ENCODE data around the gene LRRN4.

The LRRN4 gene

DNA sequence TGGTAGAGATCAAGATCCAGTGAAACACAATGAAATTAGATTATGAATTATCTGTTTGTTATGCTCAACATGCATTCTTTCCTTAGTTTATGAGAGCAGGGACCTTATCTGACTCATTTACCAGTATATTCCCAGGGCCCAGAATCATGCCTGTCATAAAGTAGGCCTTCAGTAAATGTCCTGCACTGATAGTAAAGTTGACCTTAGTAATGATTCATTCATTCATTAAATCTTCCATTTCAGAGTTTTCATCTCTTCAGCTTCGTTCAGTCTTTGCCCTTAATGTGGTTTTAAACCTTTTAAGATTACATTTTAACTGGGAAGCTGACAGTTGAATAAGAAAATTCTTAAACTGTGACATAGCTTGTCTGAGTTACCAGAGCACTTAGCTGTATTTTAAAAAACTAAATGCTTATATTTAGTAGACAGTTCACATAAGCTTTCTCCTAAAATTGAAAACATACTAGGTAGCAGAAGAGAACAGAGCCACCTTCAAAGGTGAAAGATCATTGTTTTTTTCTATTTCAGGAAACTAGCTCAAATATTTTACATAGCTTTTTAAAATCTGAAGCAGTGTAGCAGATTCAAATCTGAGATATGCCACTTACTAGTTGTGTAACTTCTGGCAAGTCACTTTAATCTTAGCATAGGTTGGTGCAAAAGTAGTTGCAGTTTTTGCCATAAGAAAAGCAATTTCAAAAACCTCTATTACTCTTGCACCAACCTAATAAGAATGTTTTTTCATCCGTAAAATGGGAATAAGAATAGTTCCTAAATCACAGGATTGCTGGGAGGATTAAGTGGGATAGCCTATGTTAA lies 62.0 kb downstream of the LRRN4 start:
- Histone ChIP-seq H3K9ac (ENCODE audit: low read length) (no peak overlapping the region), H3K4me1 (ENCODE audit: low read length) (no peaks in the 10 kb centered on the region), H3K27ac (ENCODE audit: low read length) (no peak overlapping the region), H3K27me3 (ENCODE audit: low read depth, low read length) (no peaks in the 10 kb centered on the region), H3K4me3 (ENCODE audit: low read length) (no peak overlapping the region), H4K20me1 (ENCODE audit: insufficient read depth, low read length) (no peaks in the 10 kb centered on the region), H3K4me2 (ENCODE audit: low read length) (no peak overlapping the region), H3K36me3 (replicated peaks; ENCODE audit: low read depth, low read length) (peaks cover 54% of the 10 kb centered on the region), H3K79me2 (ENCODE audit: low read length) (no peaks in the 10 kb centered on the region), H3K9me3 (ENCODE audit: insufficient read depth, low read length) (no peaks in the 10 kb centered on the region), H2AFZ (ENCODE audit: low read depth, low read length) (no peak overlapping the region)
- TF ChIP-seq, protein P1, sequence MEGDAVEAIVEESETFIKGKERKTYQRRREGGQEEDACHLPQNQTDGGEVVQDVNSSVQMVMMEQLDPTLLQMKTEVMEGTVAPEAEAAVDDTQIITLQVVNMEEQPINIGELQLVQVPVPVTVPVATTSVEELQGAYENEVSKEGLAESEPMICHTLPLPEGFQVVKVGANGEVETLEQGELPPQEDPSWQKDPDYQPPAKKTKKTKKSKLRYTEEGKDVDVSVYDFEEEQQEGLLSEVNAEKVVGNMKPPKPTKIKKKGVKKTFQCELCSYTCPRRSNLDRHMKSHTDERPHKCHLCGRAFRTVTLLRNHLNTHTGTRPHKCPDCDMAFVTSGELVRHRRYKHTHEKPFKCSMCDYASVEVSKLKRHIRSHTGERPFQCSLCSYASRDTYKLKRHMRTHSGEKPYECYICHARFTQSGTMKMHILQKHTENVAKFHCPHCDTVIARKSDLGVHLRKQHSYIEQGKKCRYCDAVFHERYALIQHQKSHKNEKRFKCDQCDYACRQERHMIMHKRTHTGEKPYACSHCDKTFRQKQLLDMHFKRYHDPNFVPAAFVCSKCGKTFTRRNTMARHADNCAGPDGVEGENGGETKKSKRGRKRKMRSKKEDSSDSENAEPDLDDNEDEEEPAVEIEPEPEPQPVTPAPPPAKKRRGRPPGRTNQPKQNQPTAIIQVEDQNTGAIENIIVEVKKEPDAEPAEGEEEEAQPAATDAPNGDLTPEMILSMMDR (IDR thresholded peaks at IDR 0.05; ENCODE audit: low read depth, low read length): no peak
- TF ChIP-seq EZH2phosphoT487 (IDR thresholded peaks at IDR 0.05; ENCODE audit: low read depth): no peak

DNA sequence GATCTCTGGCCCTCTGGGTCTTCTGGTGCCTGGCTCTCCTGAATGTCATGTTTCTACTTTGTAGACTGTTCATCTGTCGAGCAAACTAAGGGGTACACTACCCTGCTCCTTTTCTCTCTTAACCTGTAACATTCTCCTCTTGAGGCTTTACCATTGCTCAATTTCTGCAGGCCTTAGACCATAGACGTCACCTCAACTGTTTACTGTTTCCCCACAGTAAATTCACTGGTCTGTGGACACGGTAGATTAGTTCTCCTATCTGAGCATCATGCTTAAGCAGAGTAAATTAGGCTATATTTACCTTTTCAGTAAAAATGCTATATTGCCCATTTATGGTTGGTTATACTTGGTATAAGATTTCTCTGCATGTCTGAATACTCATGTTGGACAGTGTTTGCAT lies 62.9 kb downstream of the LRRN4 start:
- no peak overlapping the region for H3K27ac ChIP-seq (ENCODE audit: low read length)
- H3K4me2 ChIP-seq (ENCODE audit: low read length): no peak overlapping the region
- H4K20me1 ChIP-seq (ENCODE audit: insufficient read depth, low read length): no peaks in the 10 kb centered on the region
- no peak overlapping the region for H3K9ac ChIP-seq (ENCODE audit: low read length)
- H3K27me3 ChIP-seq (ENCODE audit: low read depth, low read length): no peaks in the 10 kb centered on the region
- peaks cover 59% of the 10 kb centered on the region for H3K36me3 ChIP-seq (replicated peaks; ENCODE audit: low read depth, low read length)
- no peaks in the 10 kb centered on the region for H3K4me1 ChIP-seq (ENCODE audit: low read length)
- no peak overlapping the region for H2AFZ ChIP-seq (ENCODE audit: low read depth, low read length)
- TF ChIP-seq, protein P1 (IDR thresholded peaks at IDR 0.05; ENCODE audit: low read depth, low read length): no peak
- no peak for TF ChIP-seq EZH2phosphoT487 (IDR thresholded peaks at IDR 0.05; ENCODE audit: low read depth)
- no peak overlapping the region for H3K4me3 ChIP-seq (ENCODE audit: low read length)
- no peaks in the 10 kb centered on the region for H3K9me3 ChIP-seq (ENCODE audit: insufficient read depth, low read length)
- H3K79me2 ChIP-seq (ENCODE audit: low read length): no peaks in the 10 kb centered on the region
